Measurements from ENCODE around the gene SHLD2.
"Not testable (repeated sequence)": the region's sequence is repeated elsewhere in the genome, so short reads cannot be mapped to it uniquely, and the experiment has no call there.

SHLD2 gene

DNA sequence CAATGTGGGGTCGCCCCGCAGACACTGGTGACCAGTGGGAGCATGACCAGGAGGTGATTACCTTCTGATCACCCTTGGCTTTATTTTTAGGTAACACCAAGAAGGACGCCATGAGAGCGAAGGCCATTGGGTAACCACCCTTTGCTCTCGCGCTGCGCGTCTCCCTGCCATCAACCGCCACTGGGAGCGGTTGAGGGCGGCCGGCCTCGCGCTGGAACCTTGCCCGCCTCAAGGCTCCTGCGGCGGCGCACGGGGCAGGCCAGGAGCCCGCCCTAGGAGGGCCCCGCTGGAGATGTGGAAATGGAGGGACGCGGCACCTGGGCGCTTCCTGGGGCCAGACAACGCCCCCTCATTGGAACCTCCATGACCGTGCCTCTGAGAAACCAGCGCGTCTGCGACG is 127.8 kb downstream of the SHLD2 start:
- not testable (repeated sequence) for DNase-seq

DNA sequence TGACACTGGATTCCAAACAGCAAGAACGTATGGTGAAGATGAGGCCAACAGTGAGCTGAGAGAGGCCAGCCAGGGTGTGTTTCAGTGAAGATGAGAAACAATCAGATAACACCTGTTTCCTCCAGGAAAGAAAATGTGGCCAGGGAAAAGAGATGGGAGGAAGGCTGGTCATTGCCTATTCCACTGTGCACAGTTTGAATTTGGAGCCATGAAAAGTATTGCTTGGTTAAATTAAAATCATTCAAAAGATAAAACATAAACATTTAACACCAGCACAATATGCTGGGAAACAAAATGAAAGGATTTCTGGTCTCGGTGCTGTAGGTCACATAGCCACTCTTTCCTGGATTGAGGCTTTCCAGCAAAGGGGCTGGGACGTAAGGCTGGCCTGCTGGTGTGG is 130.1 kb downstream of the SHLD2 start, which contains the start of gene NUTM2A:
Gene NUTM2A (plus strand): TSS at position 301 of the 400 bp plus-strand sequence. CDS start 383 bp downstream, outside the sequence.
- DNase-seq = not testable (repeated sequence)

DNA sequence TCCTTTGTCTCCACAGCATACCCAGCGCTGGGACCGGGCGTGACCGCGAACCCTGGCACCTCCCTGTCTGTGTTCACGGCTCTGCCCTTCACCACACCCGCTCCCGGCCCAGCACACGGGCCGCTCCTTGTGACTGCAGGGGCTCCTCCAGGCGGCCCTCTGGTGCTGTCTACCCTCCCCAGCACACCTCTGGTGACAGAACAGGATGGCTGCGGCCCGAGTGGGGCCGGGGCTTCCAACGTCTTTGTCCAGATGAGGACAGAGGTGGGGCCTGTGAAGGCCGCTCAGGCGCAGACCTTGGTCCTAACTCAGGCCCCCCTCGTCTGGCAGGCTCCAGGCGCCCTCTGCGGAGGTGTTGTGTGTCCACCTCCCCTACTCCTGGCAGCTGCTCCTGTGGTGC is 133.2 kb downstream of the SHLD2 start:
- DNase-seq = not testable (repeated sequence)

DNA sequence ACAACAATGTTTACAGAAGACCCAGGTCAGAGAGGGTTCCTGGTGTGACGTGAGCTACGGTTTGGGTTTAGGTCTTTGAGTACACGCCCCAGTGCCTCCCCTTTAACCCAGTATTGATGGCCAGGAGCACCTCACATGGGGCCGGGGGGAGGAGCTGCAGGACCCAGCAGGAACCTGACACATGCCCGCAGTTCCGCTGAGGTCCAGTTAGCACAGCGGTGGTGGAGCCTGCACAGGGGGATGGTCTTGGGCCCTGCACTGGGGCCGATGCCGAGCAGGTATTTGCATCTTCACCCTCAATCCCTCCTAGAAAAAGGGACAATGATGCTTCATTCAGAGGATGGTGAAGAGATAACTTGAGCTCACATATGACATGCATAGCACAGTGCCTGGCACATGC is 134.2 kb downstream of the SHLD2 start:
- DNase-seq = not testable (repeated sequence)

DNA sequence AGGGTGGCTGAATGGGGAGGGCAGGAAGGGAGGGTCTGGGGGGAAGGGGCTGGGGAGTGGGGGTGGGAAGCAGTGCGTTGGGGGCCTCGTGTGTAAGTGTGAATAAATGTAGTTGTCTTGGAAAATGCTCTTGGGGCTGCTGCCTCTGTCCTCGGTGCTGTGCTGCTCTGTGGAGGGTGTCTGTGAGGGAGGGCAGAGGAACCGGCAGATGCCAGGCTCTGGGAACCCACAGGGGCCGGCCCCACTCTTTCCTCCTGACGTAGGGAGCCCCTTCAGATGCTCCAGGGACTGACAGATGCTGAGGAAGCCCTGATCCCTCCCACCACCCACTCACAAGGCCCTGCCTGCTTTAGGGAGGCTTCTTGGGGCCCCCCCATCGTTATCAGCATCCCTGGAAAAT is 139.8 kb downstream of the SHLD2 start:
- not testable (repeated sequence) for DNase-seq

DNA sequence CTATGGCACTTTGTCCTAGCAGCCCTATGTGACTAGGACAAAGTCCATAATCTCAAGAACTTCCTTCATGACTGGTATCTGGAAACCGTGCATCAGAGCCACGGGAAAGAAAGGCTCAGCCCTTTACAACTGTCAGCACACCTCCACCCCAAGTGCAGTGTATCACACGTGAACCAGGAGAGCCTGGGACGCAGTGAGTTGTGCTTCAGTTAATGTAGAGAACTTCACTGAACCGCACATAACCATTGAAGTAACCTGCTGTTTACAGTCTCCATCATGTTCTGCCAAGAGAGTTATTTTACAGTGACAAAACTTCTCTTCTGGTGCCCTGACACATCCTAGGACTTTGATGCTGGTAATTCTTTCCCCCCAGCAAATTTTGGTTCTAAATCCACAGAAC is 142.2 kb downstream of the SHLD2 start:
- DNase-seq = not testable (repeated sequence)

DNA sequence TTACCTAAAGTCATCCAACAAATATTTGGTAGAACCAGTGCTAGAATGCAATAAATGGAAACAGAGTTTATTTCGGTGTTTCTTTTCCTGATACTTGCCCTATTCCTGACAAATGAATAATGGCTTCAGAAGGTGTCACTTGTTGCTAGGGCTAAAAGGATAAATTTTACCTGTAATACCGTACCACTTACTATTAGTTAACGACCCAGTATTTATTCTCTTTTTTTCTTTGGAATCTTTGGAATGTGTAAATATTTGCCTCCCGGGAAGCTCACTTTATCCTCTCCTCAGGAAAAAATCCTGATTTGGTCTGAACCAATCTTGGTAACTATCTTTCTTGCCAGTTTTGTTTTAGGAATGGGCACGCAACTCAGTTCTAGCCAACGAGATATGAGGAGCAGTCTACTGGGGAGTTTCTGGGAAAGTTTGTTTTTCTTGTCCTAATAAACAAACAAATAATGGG is 144.4 kb downstream of the SHLD2 start:
- DNase-seq = not testable (repeated sequence)
